H1 (cell line): ENCODE measurements around the gene FUT4. TPM values are rescaled to one million over a fixed set of nuclear protein-coding genes. Genes with fewer than 3 reads are reported as not detected.
A peak's percentile ranks its signal among the peaks of the same experiment; 100 is the strongest.

Source experiments
- CTCF ChIA-PET: fragments of 300-600 bp; sonication (Branson Sonifier 250); formaldehyde crosslinking; loops from one replicate; lab custom pipeline; 2021; ENCODE audit not compliant: partially characterized antibody; lab: Charles Lee
- POLR2A ChIA-PET: fragments of 300-600 bp; sonication (Branson Sonifier 250); formaldehyde crosslinking; loops from one replicate; lab custom pipeline; 2021; ENCODE audit warnings: inconsistent platforms; ENCODE audit not compliant: partially characterized antibody; lab: Charles Lee
- DNase-seq, 2 experiments: peaks; one replicate each; pipeline versions ENCODE4 v3.0.0 to v3.0.0-alpha.2; 2010 to 2022; ENCODE audit warnings: low spot score in 2 of 2, low read depth in 1 of 2, mixed read lengths in 1 of 2
- FAIRE-seq: peaks from 2 replicates; lab custom pipeline; 2011; peaks lifted over from hg19 to GRCh38; lab: Jason Lieb, UNC
- H2AFZ ChIP-seq: 2 replicates; pipeline ENCODE4 v1.8.1; 2012; ENCODE audit warnings: low read length, inconsistent platforms
- H2AK5ac ChIP-seq: 2 replicates; pipeline ENCODE4 v1.6.1; 2013; ENCODE audit warnings: low read depth, low read length
- H2BK120ac ChIP-seq: replicated peaks from 2 replicates; pipeline ENCODE3; 2013; ENCODE audit warnings: low read depth, low read length, inconsistent platforms
- H2BK12ac ChIP-seq: 2 replicates; pipeline ENCODE4 v1.6.1; 2013; ENCODE audit warnings: low read depth, low read length
- H2BK15ac ChIP-seq: 2 replicates; pipeline ENCODE4 v1.6.1; 2013; ENCODE audit warnings: low read length
- H2BK20ac ChIP-seq: 2 replicates; pipeline ENCODE4 v1.6.1; 2013; ENCODE audit warnings: low read length
- H2BK5ac ChIP-seq: 2 replicates; pipeline ENCODE4 v1.6.1; 2013; ENCODE audit warnings: low read depth, low read length
- H3K14ac ChIP-seq: 2 replicates; pipeline ENCODE4 v1.6.1; 2013; ENCODE audit warnings: inconsistent platforms; ENCODE audit not compliant: insufficient read length
- H3K18ac ChIP-seq: 2 replicates; pipeline ENCODE4 v1.6.1; 2013; ENCODE audit warnings: low read length; ENCODE audit errors: extremely low read depth
- H3K23ac ChIP-seq: 2 replicates; pipeline ENCODE4 v1.6.1; 2013; ENCODE audit warnings: inconsistent platforms; ENCODE audit not compliant: insufficient read length
- H3K23me2 ChIP-seq: 2 replicates; pipeline ENCODE4 v1.6.1; 2013; ENCODE audit warnings: low read depth, low read length
- H3K27ac ChIP-seq: 2 replicates; pipeline ENCODE4 v1.6.1; 2011; ENCODE audit warnings: low read depth, low read length, inconsistent platforms
- H3K27me3 ChIP-seq, 4 experiments: replicated peaks in 1 of 4; 1 replicate in 1 of 4; 2 replicates in 3 of 4; pipeline versions ENCODE4 v1.6.1 to v1.8.1; 2011 to 2013; ENCODE audit warnings: low read length in 3 of 4, mild to moderate bottlenecking in 3 of 4, inconsistent platforms in 2 of 4, mixed read lengths in 2 of 4, moderate library complexity in 1 of 4; ENCODE audit not compliant: control insufficient read depth in 3 of 4, insufficient read depth in 3 of 4; ENCODE audit errors: extremely low read depth in 1 of 4
- H3K36me3 ChIP-seq, 4 experiments: 2 replicates each; pipeline versions ENCODE4 v1.6.1 to v1.8.1; 2011 to 2013; ENCODE audit warnings: mild to moderate bottlenecking in 4 of 4, low read length in 3 of 4, moderate library complexity in 2 of 4, control low read depth in 1 of 4, inconsistent platforms in 1 of 4; ENCODE audit not compliant: insufficient read depth in 4 of 4, control insufficient read depth in 2 of 4
- H3K4ac ChIP-seq: replicated peaks from 2 replicates; pipeline ENCODE3; 2013; ENCODE audit warnings: low read length, low read depth, mixed read lengths, inconsistent platforms; ENCODE audit not compliant: insufficient read length
- H3K4me1 ChIP-seq, 4 experiments: replicated peaks in 1 of 4; 1 replicate in 1 of 4; 2 replicates in 3 of 4; pipeline versions ENCODE4 v1.6.1 to v1.8.1; 2011 to 2013; ENCODE audit warnings: low read length in 3 of 4, inconsistent platforms in 2 of 4, mixed read lengths in 1 of 4; ENCODE audit not compliant: insufficient read depth in 4 of 4, control insufficient read depth in 3 of 4
- H3K4me2 ChIP-seq, 2 experiments: 2 replicates each; pipeline versions ENCODE4 v1.6.1 to v1.8.1; 2011 to 2013; ENCODE audit warnings: low read depth in 2 of 2, low read length in 2 of 2, control low read depth in 1 of 2, inconsistent platforms in 1 of 2, mild to moderate bottlenecking in 1 of 2; ENCODE audit not compliant: insufficient read depth in 1 of 2
- H3K4me3 ChIP-seq, 4 experiments: fragments of 200-600, 300-600 bp in 1 of 4; sonication (generic), shearing (Covaris generic), sonication (Bioruptor Twin) in 1 of 4; 2 replicates each; pipeline versions ENCODE4 v1.5.1 to v1.8.1; 2011 to 2016; ENCODE audit warnings: low read length in 4 of 4, low read depth in 3 of 4, control low read depth in 2 of 4, inconsistent platforms in 2 of 4, mild to moderate bottlenecking in 2 of 4, mixed read lengths in 1 of 4, moderate library complexity in 1 of 4; ENCODE audit not compliant: insufficient read depth in 2 of 4; ENCODE audit errors: extremely low read depth in 1 of 4
- H3K56ac ChIP-seq: replicated peaks from 2 replicates; pipeline ENCODE3; 2013; ENCODE audit warnings: low read depth, mild to moderate bottlenecking, mixed read lengths, low read length, inconsistent platforms; ENCODE audit not compliant: insufficient read length
- H3K79me1 ChIP-seq: 2 replicates; pipeline ENCODE4 v1.6.1; 2013; ENCODE audit warnings: low read depth, low read length, control low read depth
- H3K79me2 ChIP-seq, 2 experiments: 2 replicates each; pipeline versions ENCODE4 v1.6.1 to v1.8.1; 2012 to 2013; ENCODE audit warnings: low read length in 2 of 2, mild to moderate bottlenecking in 2 of 2, inconsistent platforms in 1 of 2; ENCODE audit not compliant: insufficient read depth in 2 of 2, control insufficient read depth in 1 of 2
- H3K9ac ChIP-seq, 4 experiments: replicated peaks in 1 of 4; 1 replicate in 1 of 4; 2 replicates in 3 of 4; pipeline versions ENCODE4 v1.6.1 to v1.8.1; 2011 to 2013; ENCODE audit warnings: low read depth in 3 of 4, low read length in 3 of 4, control low read depth in 2 of 4, mild to moderate bottlenecking in 2 of 4, moderate library complexity in 2 of 4, inconsistent platforms in 1 of 4; ENCODE audit errors: extremely low read depth in 1 of 4
- H3K9me3 ChIP-seq, 2 experiments: 2 replicates each; pipeline versions ENCODE4 v1.6.1 to v1.8.1; 2012 to 2013; ENCODE audit warnings: mild to moderate bottlenecking in 2 of 2, moderate library complexity in 2 of 2, control low read depth in 1 of 2, inconsistent platforms in 1 of 2, low read depth in 1 of 2, low read length in 1 of 2, mixed read lengths in 1 of 2; ENCODE audit not compliant: insufficient read depth in 2 of 2
- H4K20me1 ChIP-seq, 2 experiments: replicated peaks in 1 of 2; 2 replicates each; pipeline versions ENCODE3 to v1.8.1; 2011 to 2013; ENCODE audit warnings: inconsistent platforms in 2 of 2, low read length in 2 of 2, mild to moderate bottlenecking in 1 of 2; ENCODE audit not compliant: insufficient read depth in 2 of 2, control insufficient read depth in 1 of 2
- H4K5ac ChIP-seq: 2 replicates; pipeline ENCODE4 v1.6.1; 2013; ENCODE audit warnings: low read length, low read depth, mixed read lengths, inconsistent platforms; ENCODE audit not compliant: insufficient read length
- H4K8ac ChIP-seq: 2 replicates; pipeline ENCODE4 v1.8.0; 2013; ENCODE audit warnings: mild to moderate bottlenecking, moderate library complexity, low read length, inconsistent platforms; ENCODE audit not compliant: insufficient read depth; ENCODE audit errors: extremely low read depth
- H4K91ac ChIP-seq: replicated peaks from 2 replicates; pipeline ENCODE3; 2013; ENCODE audit warnings: low read length, mixed read lengths, inconsistent platforms; ENCODE audit not compliant: insufficient read length
- ASH2L ChIP-seq: fragments of 200-600, 300-600 bp; sonication (generic); IDR thresholded peaks from one replicate; pipeline ENCODE4 v1.7.1; 2017; ENCODE audit warnings: low read length
- BCL11A ChIP-seq, 2 experiments: IDR thresholded peaks; one replicate each; pipeline ENCODE4 v1.6.1; 2011; ENCODE audit warnings: low read depth in 2 of 2, low read length in 2 of 2, mild to moderate bottlenecking in 2 of 2
- CBX5 ChIP-seq: fragments of 300-800, 300-1000 bp; sonication (generic); IDR thresholded peaks from 2 replicates; pipeline ENCODE4 v1.7.1; 2016; ENCODE audit warnings: antibody characterized with exemption, low read length, low read depth
- EP300 ChIP-seq, 2 experiments: IDR thresholded peaks; 1 replicate in 1 of 2; 2 replicates in 1 of 2; pipeline ENCODE4 v1.6.1; 2011 to 2012; ENCODE audit warnings: low read depth in 2 of 2, low read length in 2 of 2, mild to moderate bottlenecking in 2 of 2, borderline replicate concordance in 1 of 2, inconsistent platforms in 1 of 2, moderate library complexity in 1 of 2
- GABPA ChIP-seq: IDR thresholded peaks from 2 replicates; pipeline ENCODE4 v1.6.1; 2011; ENCODE audit warnings: mild to moderate bottlenecking, low read length, moderate library complexity, borderline replicate concordance; ENCODE audit not compliant: insufficient read depth
- HDAC6 ChIP-seq: IDR thresholded peaks from one replicate; pipeline ENCODE4 v1.7.1; 2012; ENCODE audit warnings: low read depth, mild to moderate bottlenecking, inconsistent platforms, low read length, moderate library complexity
- KDM4A ChIP-seq: IDR thresholded peaks from one replicate; pipeline ENCODE4 v1.7.1; 2012; ENCODE audit warnings: low read depth, mild to moderate bottlenecking, moderate library complexity, low read length, inconsistent platforms; ENCODE audit not compliant: severe bottlenecking
- POLR2A ChIP-seq, 2 experiments: IDR thresholded peaks; 1 replicate in 1 of 2; 2 replicates in 1 of 2; pipeline ENCODE4 v1.6.1; 2011; ENCODE audit warnings: low read depth in 2 of 2, low read length in 2 of 2, mild to moderate bottlenecking in 2 of 2; ENCODE audit errors: control extremely low read depth in 1 of 2
- POU5F1 ChIP-seq: IDR thresholded peaks from 2 replicates; pipeline ENCODE4 v1.6.1; 2011; ENCODE audit warnings: low read depth, mild to moderate bottlenecking, low read length, moderate library complexity
- RBBP5 ChIP-seq: IDR thresholded peaks from 2 replicates; pipeline ENCODE4 v1.7.1; 2012; ENCODE audit warnings: low read depth, mild to moderate bottlenecking, inconsistent platforms, low read length, moderate library complexity, borderline replicate concordance
- RFX5 ChIP-seq: IDR thresholded peaks from 2 replicates; pipeline ENCODE4 v1.6.1; 2011; ENCODE audit warnings: low read depth, low read length, improper control_type of control experiment, borderline replicate concordance
- SRF ChIP-seq: IDR thresholded peaks from 2 replicates; pipeline ENCODE4 v1.6.1; 2011; ENCODE audit warnings: mild to moderate bottlenecking, low read depth, low read length, moderate library complexity
- TAF1 ChIP-seq: IDR thresholded peaks from 2 replicates; pipeline ENCODE4 v1.6.1; 2011; ENCODE audit warnings: mild to moderate bottlenecking, low read depth, low read length
- ZNF274 ChIP-seq: IDR thresholded peaks from 2 replicates; pipeline ENCODE4 v1.7.0; 2012; ENCODE audit warnings: low read length, borderline replicate concordance; ENCODE audit errors: extremely low read depth
- WGBS, 2 experiments: shearing (Covaris generic) in 1 of 2; methylation state at CpG; one replicate each; pipeline versions ENCODE4 v1.1.6 to v1.1.7; 2013 to 2015; ENCODE audit warnings: low lambda C conversion rate in 2 of 2, mixed read lengths in 2 of 2, inconsistent platforms in 1 of 2, low coverage in 1 of 2, missing lambda C conversion rate in 1 of 2; ENCODE audit not compliant: insufficient replicate concordance in 2 of 2, insufficient coverage in 1 of 2, insufficient read length in 1 of 2; ENCODE audit errors: extremely low coverage in 1 of 2, missing lambda C conversion rate in 1 of 2; 5-methylcytosine and 5-hydroxymethylcytosine counted together
- polyA plus RNA-seq, 7 experiments: library from polyadenylated mRNA; depleted of rRNA in 3 of 7; stranded (reverse) in 5 of 7; unstranded in 2 of 7; fragments of >200 nt in 5 of 7; fragments of 200-250 nt in 2 of 7; gene quantifications; 1 replicate in 5 of 7; 2 replicates in 1 of 7; 4 replicates in 1 of 7; pipeline versions ENCODE4 v1.2.1 to v1.2.3, GENCODE V29; 2011 to 2013; ENCODE audit warnings: missing spikeins in 2 of 7, mixed read lengths in 2 of 7
- total RNA-seq: library from RNA; stranded (reverse); fragmentation: NEBNext Ultra II Directional; extraction: Animal tissue kit (Norgen Biotek cat#: 25700); gene quantifications from 2 replicates; pipeline ENCODE4 v1.2.1, GENCODE V29; 2021

The FUT4 gene
- total and polyA plus RNA-seq, 2 of the 8 experiments (the other 6 are each of a cell fraction or from before 2014, with no cell fraction given) = 2.6 to 8.0 TPM

- Histone ChIP-seq H3K4me2 (no peak overlapping the region), H3K4me1 (peaks cover 0 to 6% (median under 1%) of the 10 kb centered on the region in 4 experiments; a peak in 2 of 7 replicates), H3K56ac (no peak overlapping the region), H4K20me1 (no peaks in the 10 kb centered on the region), H3K18ac (no peak overlapping the region), H3K79me1 (no peaks in the 10 kb centered on the region), H3K27me3 (no peaks in the 10 kb centered on the region; a peak in 1 of 7 replicates), H3K23me2 (no peaks in the 10 kb centered on the region), H2BK5ac (no peak overlapping the region), H4K91ac (no peak overlapping the region), H3K9me3 (no peaks in the 10 kb centered on the region), H2BK120ac (no peak overlapping the region), H3K27ac (no peak overlapping the region), H2AK5ac (no peak overlapping the region), H3K36me3 (no peaks in the 10 kb centered on the region), H3K4ac (no peak overlapping the region), H3K14ac (no peak overlapping the region), H2BK20ac (no peak overlapping the region), H2BK15ac (no peak overlapping the region), H4K8ac (no peak overlapping the region), H2BK12ac (no peak overlapping the region), H3K9ac (no peak overlapping the region), H3K23ac (no peak overlapping the region), H4K5ac (no peak overlapping the region), H3K4me3 (no peak overlapping the region), H3K79me2 (no peaks in the 10 kb centered on the region), H2AFZ (no peak overlapping the region)
- POLR2A ChIA-PET = no interaction called here
- CTCF ChIA-PET = interaction anchor here (1.6 kb wide), 1 partner anchor 12 kb away, joined by 7 read pairs; no protein-coding TSS in a partner anchor
- DNase-seq = no peak
- WGBS, 2 experiments = 80% methylated on average over 7 of the region's 8 CpGs; no CpG with 5 or more reads in 1 of the 2 experiments
- peak; percentile 36 for FAIRE-seq
- TF ChIP-seq RBBP5 (no peak), EP300 (IDR thresholded peaks at IDR 0.05; ENCODE audit: borderline replicate concordance in 1 of 2, low read depth in 2 of 2, low read length in 2 of 2) (no peak), RFX5 (no peak), KDM4A (no peak), ZNF274 (no peak), CBX5 (no peak), TAF1 (no peak), POU5F1 (no peak), HDAC6 (no peak), BCL11A (IDR thresholded peaks at IDR 0.05; ENCODE audit: low read depth in 2 of 2, low read length in 2 of 2) (no peak), ASH2L (no peak), GABPA (no peak), POLR2A (IDR thresholded peaks at IDR 0.05; ENCODE audit: control extremely low read depth in 1 of 2, low read depth in 2 of 2, low read length in 2 of 2) (no peak), SRF (no peak)
These were observed 20.2 kb downstream of the FUT4 start for GRCh38 chr11:94563848-94564467.
